OCI-LY7 (cell line): ENCODE measurements around the gene TBC1D5.

Experiments
- CTCF ChIP-seq: fragments of 200-600 bp; sonication (generic); conservative IDR thresholded peaks from 2 replicates; pipeline ENCODE4 v1.5.1; 2014; ENCODE audit warnings: mild to moderate bottlenecking, antibody characterized with exemption, low read length, moderate library complexity, mixed read lengths
- EZH2phosphoT487 ChIP-seq: fragments of 200-600 bp; sonication (generic); IDR thresholded peaks from 2 replicates; pipeline ENCODE4 v1.6.1; 2018; ENCODE audit warnings: low read depth, borderline replicate concordance, mild to moderate bottlenecking, mixed run types, antibody characterized with exemption, low read length, moderate library complexity, mixed read lengths

GRCh38 chr3:17352620-17353019 is 389.8 kb downstream of the TBC1D5 start:
- TF ChIP-seq CTCF (no peak), EZH2phosphoT487 (no peak)
